Iris pigment epithelial cell (primary cell): ENCODE measurements around the gene TNK2.
"Not testable (repeated sequence)": the region's sequence is repeated elsewhere in the genome, so short reads cannot be mapped to it uniquely, and the experiment has no call there.

Source experiments
- DNase-seq: peaks from one replicate; pipeline ENCODE4 v3.0.0-alpha.2; 2011; ENCODE audit warnings: low read depth

The TNK2 gene

GRCh38 chr3:195916991-195917390 lies 8.6 kb upstream of the TNK2 start:
- no peak for DNase-seq

GRCh38 chr3:195916291-195916690 lies 7.9 kb upstream of the TNK2 start:
- no peak for DNase-seq

- peak; percentile 95 for DNase-seq
Measured at GRCh38 chr3:195914648-195915473, 6.5 kb upstream of the TNK2 start.

GRCh38 chr3:195914146-195914545 lies 5.8 kb upstream of the TNK2 start:
- not testable (repeated sequence) for DNase-seq

DNA sequence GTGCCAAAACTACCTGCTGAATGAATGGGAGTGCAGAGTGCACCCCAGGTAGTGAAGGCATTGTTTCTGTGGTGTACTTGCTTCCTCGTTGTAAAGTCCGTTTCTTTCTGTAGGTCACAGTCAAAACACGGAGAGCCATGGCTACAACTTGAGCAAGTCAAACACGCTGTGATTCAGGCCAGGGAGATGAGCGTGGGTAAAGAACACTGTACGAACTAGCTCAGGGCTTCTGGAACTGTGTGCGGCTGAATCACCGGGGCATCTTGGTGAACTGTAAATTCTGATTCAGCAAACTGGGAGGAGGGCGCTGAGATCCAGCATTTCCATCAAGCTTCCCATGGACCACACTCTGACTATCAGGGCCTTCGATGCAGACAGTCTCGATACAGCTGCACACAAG lies 5.0 kb upstream of the TNK2 start:
- no peak for DNase-seq

DNA sequence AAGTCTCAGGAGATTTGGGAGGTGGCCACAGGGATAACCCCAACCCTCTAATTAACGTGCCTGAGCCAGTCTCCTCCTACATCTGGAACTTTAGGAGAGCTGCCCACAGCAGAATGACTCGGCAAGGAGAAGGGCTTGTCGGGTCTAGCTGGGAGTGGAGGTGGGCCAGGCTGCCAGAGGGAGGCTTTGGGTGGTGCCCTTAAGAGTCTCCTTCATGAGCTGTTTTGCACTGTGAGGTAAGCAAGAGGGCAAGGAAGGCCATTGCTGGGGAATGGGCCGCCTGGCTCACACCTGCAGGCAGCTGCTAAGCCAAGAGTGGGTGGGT lies 3.6 kb upstream of the TNK2 start:
- no peak for DNase-seq

DNA sequence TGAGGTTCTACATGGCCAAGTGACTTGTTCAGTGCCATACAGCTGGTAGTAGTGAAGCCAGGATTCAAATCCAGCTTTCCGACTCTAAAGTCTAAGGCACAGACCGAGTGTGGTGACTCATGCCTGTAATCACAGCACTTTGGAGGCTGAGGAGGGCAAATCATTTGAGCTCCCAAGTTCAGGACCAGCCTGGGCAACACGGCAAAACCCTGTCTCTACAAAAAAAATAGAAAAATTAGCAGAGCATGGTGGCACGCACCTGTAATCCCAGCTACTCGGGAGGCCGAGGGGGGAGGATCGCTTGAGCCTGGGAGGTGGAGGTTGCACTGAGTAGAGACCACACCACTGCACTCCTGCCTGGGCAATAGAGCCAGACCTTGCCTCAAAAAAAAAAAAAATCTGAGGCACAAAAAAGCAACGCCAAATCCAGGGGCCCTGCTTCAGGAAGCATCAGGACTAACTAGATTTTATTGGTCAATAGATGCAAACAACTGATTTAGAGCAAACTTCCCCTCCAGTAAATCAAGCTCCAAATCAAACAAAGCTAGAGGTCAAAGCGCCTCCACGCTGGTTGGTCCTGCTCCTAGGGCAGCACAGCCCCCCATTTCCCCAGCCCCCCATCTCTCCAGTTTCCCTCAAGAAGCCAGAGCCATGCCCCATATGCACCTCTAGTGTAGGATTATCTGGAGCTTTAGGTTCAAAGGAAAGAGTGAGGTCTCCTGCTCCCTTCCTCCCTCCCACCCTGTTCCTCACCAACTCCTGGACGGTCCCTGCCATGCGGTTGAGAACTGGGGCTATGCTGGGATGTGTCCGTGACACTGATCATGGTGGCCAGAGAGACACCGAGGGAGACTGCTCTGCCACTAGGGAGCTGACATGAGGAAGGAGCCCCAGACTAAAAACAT lies 2.9 kb upstream of the TNK2 start:
- no peak for DNase-seq

- DNase-seq: no peak
Measured at GRCh38 chr3:195910499-195910845, 2.1 kb upstream of the TNK2 start.

- DNase-seq: peak; percentile 69
Measured at GRCh38 chr3:195909644-195910498, 1.5 kb upstream of the TNK2 start.

GRCh38 chr3:195908694-195909581 lies 587 bp upstream of the TNK2 start:
- no peak for DNase-seq

- no peak for DNase-seq
Measured at GRCh38 chr3:195907684-195907933, 742 bp downstream of the TNK2 start.

DNA sequence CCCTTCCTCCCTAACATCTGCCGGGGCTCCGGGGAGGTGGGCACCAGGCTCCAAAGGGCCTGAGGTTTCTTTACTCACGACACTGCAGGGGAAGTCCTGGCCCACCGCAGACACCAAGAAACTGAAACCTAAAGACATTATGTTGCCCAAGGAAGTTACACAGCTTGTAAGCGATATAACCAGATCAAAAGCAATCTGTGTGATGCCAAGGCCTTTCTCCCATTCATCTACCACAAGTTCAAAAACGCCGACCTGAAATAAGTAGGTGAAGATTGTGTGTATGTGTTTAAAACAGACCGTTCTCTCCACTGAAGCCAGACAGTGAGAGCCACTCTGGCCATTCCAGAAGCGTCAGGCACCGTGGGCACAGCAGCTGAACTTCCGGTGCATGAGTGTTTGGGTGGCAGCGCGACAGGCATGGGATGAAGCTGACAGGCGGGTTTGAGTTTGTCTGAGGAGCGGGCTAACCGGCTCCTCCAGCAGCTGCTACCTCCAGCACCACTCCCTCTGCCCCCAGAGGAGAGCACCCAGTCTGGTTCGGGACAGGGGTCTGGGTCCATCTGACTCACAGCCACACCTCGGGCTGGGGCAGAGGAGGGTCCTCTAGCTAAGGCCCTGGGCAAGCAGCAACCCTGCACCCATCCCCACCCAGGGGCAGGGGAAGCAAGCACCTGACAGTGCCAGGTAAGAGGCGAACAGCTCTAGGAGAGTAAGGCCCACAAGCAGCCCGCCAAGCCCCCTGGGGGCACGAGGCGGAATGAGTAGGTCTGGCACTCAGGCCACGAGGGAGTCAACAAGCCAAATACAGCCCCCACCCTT lies 1.3 kb downstream of the TNK2 start:
- no peak for DNase-seq

GRCh38 chr3:195905970-195906864 lies 2.1 kb downstream of the TNK2 start:
- peak; percentile 43 for DNase-seq

DNA sequence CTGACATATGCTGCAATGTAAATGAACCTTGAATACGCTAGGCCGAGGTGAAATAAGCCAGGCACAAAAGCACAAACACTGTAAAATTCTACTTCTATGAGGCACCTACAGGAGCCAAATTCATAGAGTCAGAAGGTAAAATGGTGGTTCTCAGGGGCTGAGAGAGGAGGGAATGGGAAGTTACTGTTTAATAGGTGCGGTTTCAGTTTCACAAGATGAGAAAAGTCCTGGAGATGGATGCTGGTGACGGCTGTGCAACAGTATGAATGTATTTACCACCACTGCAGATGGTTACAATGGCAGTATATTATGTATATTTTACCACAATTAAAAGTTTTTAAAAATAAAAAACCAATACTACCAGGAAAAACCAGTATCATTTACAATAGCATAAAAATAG lies 4.0 kb downstream of the TNK2 start:
- DNase-seq: no peak

DNA sequence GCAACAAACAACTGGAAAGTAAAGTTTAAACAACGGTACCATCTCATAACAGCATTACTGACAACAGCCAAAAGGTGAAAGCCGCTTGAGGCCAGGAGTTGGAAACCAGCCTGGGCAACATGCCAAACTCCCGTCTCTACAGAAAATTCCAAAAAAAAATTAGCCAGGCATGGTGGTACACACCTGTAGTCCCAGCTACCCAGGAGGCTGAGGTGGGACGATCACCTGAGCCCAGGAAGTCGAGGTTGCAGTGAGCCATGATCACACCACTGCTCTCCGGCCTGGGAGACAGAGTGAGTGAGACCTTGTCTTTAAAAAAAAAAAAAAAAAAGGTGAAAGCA lies 4.4 kb downstream of the TNK2 start:
- DNase-seq: no peak

DNA sequence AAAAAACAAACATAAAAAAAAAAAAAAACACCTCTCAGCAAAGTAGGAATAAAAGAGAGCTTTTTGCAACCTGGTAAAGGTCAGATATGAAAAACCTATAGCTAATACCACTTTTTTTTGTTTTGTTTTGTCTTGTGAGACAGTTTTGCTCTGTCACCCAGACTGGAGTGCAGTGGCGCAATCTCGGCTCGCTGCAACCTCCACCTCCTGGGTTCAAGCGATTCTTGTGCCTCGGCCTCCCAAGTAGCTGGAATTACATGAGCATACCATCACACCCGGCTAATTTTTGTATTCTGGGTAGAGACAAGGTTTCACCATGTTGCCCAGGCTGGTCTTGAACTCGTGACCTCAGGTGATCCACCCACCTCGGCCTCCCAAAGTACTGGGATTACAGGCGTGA lies 5.7 kb downstream of the TNK2 start:
- DNase-seq: not testable (repeated sequence)

DNA sequence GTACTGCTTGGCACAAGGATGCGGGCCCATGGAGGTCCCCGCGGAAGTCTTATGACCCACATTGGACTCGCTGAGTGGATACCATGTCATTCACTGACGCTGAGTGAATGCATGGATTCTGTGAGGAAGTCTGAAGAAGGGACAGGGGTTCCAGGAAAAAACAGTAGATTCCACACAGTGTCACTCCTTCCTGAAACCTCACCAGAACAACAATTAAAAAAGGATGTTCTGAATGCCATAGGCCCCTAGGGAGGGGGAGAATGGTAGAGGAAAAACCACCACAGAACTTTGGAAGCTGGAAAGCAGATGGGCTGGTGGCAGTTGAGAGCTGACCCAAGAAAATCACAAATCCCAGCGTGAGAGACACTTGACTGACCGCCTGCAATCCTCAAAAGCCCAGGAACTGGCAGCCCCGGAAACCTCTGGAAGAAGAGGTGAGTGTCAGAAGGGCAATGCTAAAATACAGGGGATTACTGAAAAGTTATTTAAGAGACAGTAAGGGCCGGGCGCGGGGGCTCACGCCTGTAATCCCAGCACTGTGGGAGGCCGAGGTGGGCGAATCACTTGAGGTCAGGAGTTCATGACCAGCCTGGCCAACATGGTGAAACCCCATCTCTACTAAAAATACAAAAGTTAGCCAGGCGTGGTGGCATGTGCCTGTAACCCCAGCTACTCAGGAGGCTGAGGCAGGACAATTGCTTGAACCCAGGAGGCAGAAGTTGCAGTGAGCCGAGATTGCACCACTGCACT lies 6.3 kb downstream of the TNK2 start:
- DNase-seq: not testable (repeated sequence)

DNA sequence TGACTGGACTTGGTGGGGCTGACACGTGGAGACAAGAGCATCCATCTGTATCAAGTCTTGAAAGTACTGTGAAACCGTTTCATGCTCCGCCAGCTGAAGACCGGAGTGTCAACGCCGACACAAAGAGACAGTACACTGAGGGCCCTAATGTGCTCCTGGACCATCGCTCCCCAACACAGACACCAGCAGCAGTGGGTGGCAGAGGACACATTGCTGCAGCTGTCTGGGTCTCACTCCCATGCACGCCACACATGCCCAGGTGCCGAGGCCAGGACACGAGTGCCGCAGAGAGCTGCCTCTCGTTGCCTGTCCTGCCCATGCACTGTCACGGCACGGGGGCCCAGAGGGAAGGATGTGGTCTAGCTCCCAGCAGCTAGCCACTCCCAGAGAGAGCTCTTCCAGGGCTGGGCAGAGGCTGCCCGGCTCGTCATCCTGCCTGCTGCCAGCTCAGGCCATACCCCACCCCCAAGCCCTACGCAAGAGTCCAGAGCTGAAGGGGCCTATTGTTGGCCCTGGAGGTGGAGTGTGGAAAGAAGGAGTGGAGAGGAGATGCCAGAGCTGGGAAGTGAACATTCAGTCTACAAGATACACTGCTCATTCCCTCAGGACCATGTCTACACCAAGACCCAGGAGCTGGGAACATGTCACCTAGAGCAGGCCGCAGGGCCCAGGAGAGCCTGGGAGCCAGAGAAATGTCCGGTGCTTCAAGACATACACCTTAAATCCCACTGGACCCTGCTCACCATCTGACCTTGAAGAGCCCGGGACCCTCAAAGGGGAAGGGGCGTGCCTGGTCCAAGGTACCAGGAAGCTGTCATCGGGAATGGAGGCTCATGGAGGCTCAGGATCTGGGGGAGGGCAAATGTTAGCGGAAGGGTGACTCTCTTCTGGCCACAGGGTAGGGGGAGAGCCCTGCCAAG lies 7.7 kb downstream of the TNK2 start:
- DNase-seq: no peak
